ENCODE measurements around the gene XXYLT1.

Gene XXYLT1

GRCh38 chr3:195140816-195141793 is 129.9 kb downstream of the XXYLT1 start (continued):
- TF ChIP-seq SNAI2 (CRISPR knock-in tag; IDR thresholded peaks at IDR 0.05): no peak
- no peak for TF ChIP-seq PPARA (CRISPR knock-in tag; IDR thresholded peaks at IDR 0.05; ENCODE audit: borderline replicate concordance)

- no peak for TF ChIP-seq CSDC2 (CRISPR knock-in tag; IDR thresholded peaks at IDR 0.05)
- no peak for TF ChIP-seq ARNTL (CRISPR knock-in tag; IDR thresholded peaks at IDR 0.05; ENCODE audit: borderline replicate concordance, low read depth)
- ATAC-seq: no peak
Measured at GRCh38 chr3:195140410-195140809, 130.5 kb downstream of the XXYLT1 start.

GRCh38 chr3:195139876-195140240 is 131.1 kb downstream of the XXYLT1 start:
- peak; percentile 58; the same call in 2 of the 3 replicates for ATAC-seq
- TF ChIP-seq SNAI2 (CRISPR knock-in tag; IDR thresholded peaks at IDR 0.05) (no peak), ARNTL (CRISPR knock-in tag; IDR thresholded peaks at IDR 0.05; ENCODE audit: borderline replicate concordance, low read depth) (no peak), BACH2 (CRISPR knock-in tag; IDR thresholded peaks at IDR 0.05; ENCODE audit: borderline replicate concordance) (no peak), GLIS3 (CRISPR knock-in tag; IDR thresholded peaks at IDR 0.05) (no peak), ESRRG (CRISPR knock-in tag; IDR thresholded peaks at IDR 0.05) (no peak), RARB (CRISPR knock-in tag; IDR thresholded peaks at IDR 0.05) (no peak), ISL1 (CRISPR knock-in tag; IDR thresholded peaks at IDR 0.05) (no peak), ZNF70 (CRISPR knock-in tag; IDR thresholded peaks at IDR 0.05) (no peak), ZC3H10 (CRISPR knock-in tag; IDR thresholded peaks at IDR 0.05) (no peak), TCF4 (CRISPR knock-in tag; IDR thresholded peaks at IDR 0.05; ENCODE audit: borderline replicate concordance) (no peak), TOX (CRISPR knock-in tag; IDR thresholded peaks at IDR 0.05; ENCODE audit: borderline replicate concordance) (no peak), CREB5 (CRISPR knock-in tag; IDR thresholded peaks at IDR 0.05; ENCODE audit: low read depth) (no peak), CSRNP3 (CRISPR knock-in tag; IDR thresholded peaks at IDR 0.05) (no peak), TSHZ2 (CRISPR knock-in tag; IDR thresholded peaks at IDR 0.05) (no peak), PPARA (CRISPR knock-in tag; IDR thresholded peaks at IDR 0.05; ENCODE audit: borderline replicate concordance) (no peak), ZNF8 (CRISPR knock-in tag; IDR thresholded peaks at IDR 0.05) (no peak)

GRCh38 chr3:195139091-195139875 is 131.7 kb downstream of the XXYLT1 start:
- no peak for ATAC-seq
- no peak for TF ChIP-seq OSR1 (CRISPR knock-in tag; IDR thresholded peaks at IDR 0.05)
- TF ChIP-seq ISL1 (CRISPR knock-in tag; IDR thresholded peaks at IDR 0.05): no peak
- TF ChIP-seq ARNTL (CRISPR knock-in tag; IDR thresholded peaks at IDR 0.05; ENCODE audit: borderline replicate concordance, low read depth): no peak
- no peak for TF ChIP-seq ZNF70 (CRISPR knock-in tag; IDR thresholded peaks at IDR 0.05)
- TF ChIP-seq PPARA (CRISPR knock-in tag; IDR thresholded peaks at IDR 0.05; ENCODE audit: borderline replicate concordance): no peak
- TF ChIP-seq ZNF8 (CRISPR knock-in tag; IDR thresholded peaks at IDR 0.05): no peak
- TF ChIP-seq POU6F1 (CRISPR knock-in tag; IDR thresholded peaks at IDR 0.05; ENCODE audit: borderline replicate concordance, low read depth): no peak
- TF ChIP-seq CREB5 (CRISPR knock-in tag; IDR thresholded peaks at IDR 0.05; ENCODE audit: low read depth): no peak
- no peak for TF ChIP-seq TSHZ2 (CRISPR knock-in tag; IDR thresholded peaks at IDR 0.05)
- no peak for TF ChIP-seq ESRRG (CRISPR knock-in tag; IDR thresholded peaks at IDR 0.05)
